GM18907 (cell line): ENCODE results near the gene KCNA5.

Source experiments
- ATAC-seq: cut with Tn5 transposase; IDR thresholded peaks from one replicate; pipeline ENCODE4 v1.9.1; 2021; ENCODE audit warnings: mild to moderate bottlenecking, moderate library complexity; ENCODE audit not compliant: unreplicated experiment

Gene KCNA5

GRCh38 chr12:5043589-5044419 is at the start of gene KCNA5:
KCNA5 (plus strand) TSS chr12:5043879; CDS start chr12:5044148, 269 bp downstream.
- ATAC-seq: no peak

GRCh38 chr12:4994622-4995021 is 49.1 kb upstream of the KCNA5 start:
- no peak for ATAC-seq

GRCh38 chr12:4996714-4997113 is 47.0 kb upstream of the KCNA5 start:
- ATAC-seq: no peak

- ATAC-seq: no peak
These were observed 45.7 kb upstream of the KCNA5 start for GRCh38 chr12:4997939-4998338.

GRCh38 chr12:5000204-5000603 is 43.5 kb upstream of the KCNA5 start:
- ATAC-seq: no peak

GRCh38 chr12:5000658-5001385 is 42.9 kb upstream of the KCNA5 start:
- no peak for ATAC-seq

GRCh38 chr12:5003025-5003666 is 40.5 kb upstream of the KCNA5 start:
- ATAC-seq: no peak

- no peak for ATAC-seq
These were observed 35.0 kb upstream of the KCNA5 start for GRCh38 chr12:5008661-5009060.

- ATAC-seq: no peak
These were observed 33.5 kb upstream of the KCNA5 start for GRCh38 chr12:5010151-5010550.

GRCh38 chr12:5012337-5012736 is 31.3 kb upstream of the KCNA5 start:
- ATAC-seq: no peak

- ATAC-seq: no peak
These were observed 30.4 kb upstream of the KCNA5 start for GRCh38 chr12:5013266-5013730.

GRCh38 chr12:5014269-5014668 is 29.4 kb upstream of the KCNA5 start:
- no peak for ATAC-seq

GRCh38 chr12:5015711-5016492 is 27.8 kb upstream of the KCNA5 start:
- no peak for ATAC-seq

- no peak for ATAC-seq
These were observed 27.2 kb upstream of the KCNA5 start for GRCh38 chr12:5016526-5016925.

GRCh38 chr12:5017638-5018348 is 25.9 kb upstream of the KCNA5 start:
- no peak for ATAC-seq

GRCh38 chr12:5018677-5019076 is 25.0 kb upstream of the KCNA5 start:
- no peak for ATAC-seq

- no peak for ATAC-seq
These were observed 21.7 kb upstream of the KCNA5 start for GRCh38 chr12:5022025-5022424.

GRCh38 chr12:5022465-5023061 is 21.1 kb upstream of the KCNA5 start:
- ATAC-seq: no peak

GRCh38 chr12:5023842-5024241 is 19.8 kb upstream of the KCNA5 start:
- no peak for ATAC-seq
